Panc1 (cell line): ENCODE data around the gene TMEM170B. TPM values are rescaled to one million over a fixed set of nuclear protein-coding genes. Genes with fewer than 3 reads are reported as not detected.

ENCODE experiments used
- ATAC-seq: fragments of 200-7000 bp; cut with Tn5 transposase; 2 replicates; pipeline ENCODE4 v1.9.1; 2020; ENCODE audit warnings: mild to moderate bottlenecking, moderate library complexity
- BruUV-seq: library from RNA; stranded (reverse); fragments of 400-500 nt; replicated peaks from 2 replicates; lab custom pipeline; 2021; lab: Mats Ljungman, UMichigan
- CTCF ChIA-PET: fragments of 300-600 bp; sonication (Branson Sonifier 250); formaldehyde crosslinking; loops from one replicate; lab custom pipeline; 2022; ENCODE audit warnings: antibody characterized with exemption; lab: Charles Lee
- POLR2A ChIA-PET: fragments of 300-600 bp; sonication (Branson Sonifier 250); formaldehyde crosslinking; loops from one replicate; lab custom pipeline; 2022; ENCODE audit warnings: antibody characterized with exemption; lab: Charles Lee
- DNase-seq: peaks from one replicate; pipeline ENCODE4 v3.0.0-alpha.2; 2010; ENCODE audit warnings: low read depth, low spot score
- H3K27ac ChIP-seq: 2 replicates; pipeline ENCODE4 v1.5.1; 2011; ENCODE audit warnings: mild to moderate bottlenecking, low read length, inconsistent platforms
- H3K27me3 ChIP-seq: fragments of 200-500 bp; sonication (Bioruptor generic); 2 replicates; pipeline ENCODE4 v1.6.0; 2014; ENCODE audit warnings: low read length, inconsistent platforms; ENCODE audit not compliant: control insufficient read depth, insufficient read depth
- H3K36me3 ChIP-seq: fragments of 200-500 bp; sonication (Bioruptor generic); 2 replicates; pipeline ENCODE4 v1.5.1; 2014; ENCODE audit warnings: inconsistent platforms, mild to moderate bottlenecking, low read length, moderate library complexity; ENCODE audit not compliant: control insufficient read depth, insufficient read depth
- H3K4me1 ChIP-seq: 2 replicates; pipeline ENCODE4 v1.5.1; 2011; ENCODE audit warnings: inconsistent platforms, mild to moderate bottlenecking, low read length, moderate library complexity; ENCODE audit not compliant: control insufficient read depth, insufficient read depth
- H3K4me3 ChIP-seq, 2 experiments: 2 replicates each; pipeline ENCODE4 v1.5.1; 2011 to 2012; ENCODE audit warnings: low read depth in 2 of 2, low read length in 2 of 2, mild to moderate bottlenecking in 2 of 2, inconsistent platforms in 1 of 2, moderate library complexity in 1 of 2
- H3K9me3 ChIP-seq: fragments of 200-500 bp; sonication (Bioruptor generic); 2 replicates; pipeline ENCODE4 v1.5.1; 2014; ENCODE audit warnings: low read depth, mild to moderate bottlenecking, inconsistent platforms, low read length, moderate library complexity; ENCODE audit not compliant: control insufficient read depth, insufficient read depth
- CTCF ChIP-seq: fragments of 450-650 bp; IDR thresholded peaks from 2 replicates; pipeline ENCODE4 v1.5.1; 2017; ENCODE audit warnings: mild to moderate bottlenecking
- POLR2AphosphoS5 ChIP-seq: IDR thresholded peaks from 2 replicates; pipeline ENCODE4 v1.6.1; 2012; ENCODE audit warnings: mild to moderate bottlenecking, low read depth, low read length, moderate library complexity
- REST ChIP-seq, 2 experiments: IDR thresholded peaks; 2 replicates each; pipeline ENCODE4 v1.6.1; 2011 to 2012; ENCODE audit warnings: low read depth in 2 of 2, control low read depth in 1 of 2, low read length in 1 of 2, mild to moderate bottlenecking in 1 of 2, moderate library complexity in 1 of 2; ENCODE audit not compliant: insufficient read depth in 1 of 2
- SIN3A ChIP-seq: IDR thresholded peaks from 2 replicates; pipeline ENCODE4 v1.6.1; 2012; ENCODE audit warnings: low read depth, mild to moderate bottlenecking, low read length, moderate library complexity, borderline replicate concordance; ENCODE audit not compliant: insufficient read depth
- TCF7L2 ChIP-seq: IDR thresholded peaks from 2 replicates; pipeline ENCODE4 v1.6.1; 2011; ENCODE audit warnings: mild to moderate bottlenecking, low read depth, low read length, inconsistent platforms
- in situ Hi-C: cut with HindIII; loops from 2 replicates; pipeline ENCODE4 v1.10.0; 2016; ENCODE audit warnings: low sequenced_read_pairs, low pct_unique_long_range_greater_than_20kb
- intact Hi-C: fragments of 100-400 bp; cut with micrococcal nuclease; formaldehyde crosslinking; loops from one replicate; pipeline ENCODE4 v1.10.0; 2022; ENCODE audit not compliant: unreplicated experiment
- total RNA-seq: library from RNA; stranded (reverse); gene quantifications from one replicate; pipeline ENCODE4 v1.2.1, GENCODE V29; 2021; ENCODE audit not compliant: unreplicated experiment

Gene TMEM170B
- total RNA-seq, 1 experiment from 2014 or later, result 1.3 TPM

GRCh38 chr6:11536795-11537194 is 754 bp upstream of the TMEM170B start:
- ATAC-seq, result peak; percentile 14; the same call in 1 of the 2 replicates
- Histone ChIP-seq H3K4me3 (peak overlapping the region; percentile 62 to 64), H3K27ac (peak overlapping the region; percentile 44; the same call in 1 of the 2 replicates), H3K27me3 (peaks cover 39% of the 10 kb centered on the region), H3K9me3 (no peaks in the 10 kb centered on the region), H3K36me3 (no peaks in the 10 kb centered on the region), H3K4me1 (peaks cover 5% of the 10 kb centered on the region; the same call in 1 of the 2 replicates)
- no peak for DNase-seq
- BruUV-seq, result no TSS peak
- in situ Hi-C loops (no loop called here), intact Hi-C loops (no loop called here)
- CTCF ChIA-PET, result no interaction called here
- TF ChIP-seq CTCF (no peak), POLR2AphosphoS5 (no peak), SIN3A (no peak), REST (IDR thresholded peaks at IDR 0.05; ENCODE audit: insufficient read depth in 1 of 2, low read depth in 2 of 2, low read length in 1 of 2) (no peak), TCF7L2 (no peak)
- POLR2A ChIA-PET, result no interaction called here

- DNase-seq (no peak), ATAC-seq (peak; percentile 44)
- peak overlapping the region; percentile 62 to 64 for H3K4me3 ChIP-seq
- no TSS peak for BruUV-seq
- no peaks in the 10 kb centered on the region for H3K36me3 ChIP-seq
- H3K27ac ChIP-seq, result no peak overlapping the region
- H3K9me3 ChIP-seq, result no peaks in the 10 kb centered on the region
- peaks cover 5% of the 10 kb centered on the region; the same call in 1 of the 2 replicates for H3K4me1 ChIP-seq
- ChIA-PET POLR2A (interaction anchor here (0.6 kb wide), 1 partner anchor 503 kb away, joined by 3 read pairs; no protein-coding TSS in a partner anchor), CTCF (no interaction called here)
- in situ Hi-C loops (no loop called here), intact Hi-C loops (no loop called here)
- peaks cover 37% of the 10 kb centered on the region for H3K27me3 ChIP-seq
- TF ChIP-seq REST (IDR thresholded peaks at IDR 0.05; ENCODE audit: insufficient read depth in 1 of 2, low read depth in 2 of 2, low read length in 1 of 2) (no peak), SIN3A (no peak), POLR2AphosphoS5 (no peak), TCF7L2 (no peak), CTCF (no peak)
Observed at GRCh38 chr6:11538052-11538818, 686 bp downstream of the TMEM170B start.
